OCI-LY1 (cell line): ENCODE measurements around the gene SEC61A2.

Experiments used
- CTCF ChIP-seq: fragments of 200-600 bp; sonication (generic), shearing (Covaris generic); IDR thresholded peaks from 2 replicates; pipeline ENCODE4 v1.5.1; 2017; ENCODE audit warnings: mild to moderate bottlenecking, antibody characterized with exemption, low read length, moderate library complexity, mixed read lengths
- EZH2 ChIP-seq: fragments of 200-600 bp; sonication (generic), shearing (Covaris generic); IDR thresholded peaks from 2 replicates; pipeline ENCODE4 v1.8.0; 2017; ENCODE audit warnings: borderline replicate concordance, mixed run types, mild to moderate bottlenecking, antibody characterized with exemption, low read length, moderate library complexity, mixed read lengths

- no peak for TF ChIP-seq CTCF
- TF ChIP-seq EZH2: no peak
These were observed 15.8 kb upstream of the SEC61A2 start for GRCh38 chr10:12113627-12114026.
